ENCODE measurements around the gene FAR2.

- TF ChIP-seq CTCF (tag by site-specific recombination; IDR thresholded peaks at IDR 0.05), result no peak
- no peak for TF ChIP-seq ZSCAN16 (tag by site-specific recombination; IDR thresholded peaks at IDR 0.05)
- TF ChIP-seq BCL11A (tag by site-specific recombination; IDR thresholded peaks at IDR 0.05; ENCODE audit: low read depth), result no peak
- no peak for TF ChIP-seq ZBTB21 (tag by site-specific recombination; IDR thresholded peaks at IDR 0.05)
- no peak for TF ChIP-seq ZNF274 (IDR thresholded peaks at IDR 0.05; ENCODE audit: low read length)
- no peak for TF ChIP-seq ZNF274 (tag by site-specific recombination; IDR thresholded peaks at IDR 0.05; ENCODE audit: borderline replicate concordance)
Measured at GRCh38 chr12:29288031-29288430, 139.0 kb downstream of the FAR2 start.
